Colonic mucosa (tissue), 4 donors: Measurements from ENCODE around the gene GRIK4. TPM values are rescaled to one million over a fixed set of nuclear protein-coding genes. Genes with fewer than 3 reads are reported as not detected.
"Not testable (repeated sequence)": the region's sequence is repeated elsewhere in the genome, so short reads cannot be mapped to it uniquely, and the experiment has no call there.

ENCODE experiments used
- DNase-seq: peaks from one replicate; pipeline ENCODE4 v3.0.0-alpha.2; 2020
- H3K27ac ChIP-seq: fragments of 200-600 bp; one replicate; pipeline ENCODE4 v1.8.0; 2021
- H3K27me3 ChIP-seq: fragments of 200-600 bp; one replicate; pipeline ENCODE4 v1.8.0; 2021
- H3K36me3 ChIP-seq: fragments of 200-600 bp; one replicate; pipeline ENCODE4 v1.8.0; 2021
- H3K4me1 ChIP-seq: fragments of 200-600 bp; one replicate; pipeline ENCODE4 v1.8.0; 2021; ENCODE audit warnings: mild to moderate bottlenecking
- H3K4me3 ChIP-seq: fragments of 200-600 bp; one replicate; pipeline ENCODE4 v1.8.0; 2021
- H3K9ac ChIP-seq, 2 donors: one replicate each; pipeline ENCODE4 v1.7.0; 2013; ENCODE audit warnings: control low read depth in 2 of 2, low read depth in 2 of 2, low read length in 2 of 2
- H3K9me3 ChIP-seq: fragments of 200-600 bp; one replicate; pipeline ENCODE4 v1.8.0; 2021
- intact Hi-C: fragments of 100-400 bp; cut with DNase I; formaldehyde crosslinking; loops from one replicate; pipeline ENCODE4 v1.14.1; 2022
- total RNA-seq, 2 donors: library from RNA; stranded (reverse); fragmentation: NEBNext Ultra II Directional in 1 of 2; extraction: Animal tissue kit (Norgen Biotek cat#: 25700) in 1 of 2; gene quantifications; one replicate each; pipeline ENCODE4 v1.2.1, GENCODE V29; 2021
- TF ChIP-seq, protein P1 (sequence below): fragments of 200-600 bp; IDR thresholded peaks from one replicate; pipeline ENCODE4 v1.8.0; 2022; ENCODE audit warnings: antibody characterized with exemption, mild to moderate bottlenecking
- donor health status: healthy.
- donor health status: DM: no; HTN: no; CAD: no.
- donor health status: DM: no; HTN: no; CAD: no.

GRIK4 gene
- total RNA-seq, 2 donors from 2014 or later = 0.10 to 0.21 TPM

GRCh38 chr11:120578596-120579154 lies 67.1 kb downstream of the GRIK4 start:
- TF ChIP-seq, protein P1, sequence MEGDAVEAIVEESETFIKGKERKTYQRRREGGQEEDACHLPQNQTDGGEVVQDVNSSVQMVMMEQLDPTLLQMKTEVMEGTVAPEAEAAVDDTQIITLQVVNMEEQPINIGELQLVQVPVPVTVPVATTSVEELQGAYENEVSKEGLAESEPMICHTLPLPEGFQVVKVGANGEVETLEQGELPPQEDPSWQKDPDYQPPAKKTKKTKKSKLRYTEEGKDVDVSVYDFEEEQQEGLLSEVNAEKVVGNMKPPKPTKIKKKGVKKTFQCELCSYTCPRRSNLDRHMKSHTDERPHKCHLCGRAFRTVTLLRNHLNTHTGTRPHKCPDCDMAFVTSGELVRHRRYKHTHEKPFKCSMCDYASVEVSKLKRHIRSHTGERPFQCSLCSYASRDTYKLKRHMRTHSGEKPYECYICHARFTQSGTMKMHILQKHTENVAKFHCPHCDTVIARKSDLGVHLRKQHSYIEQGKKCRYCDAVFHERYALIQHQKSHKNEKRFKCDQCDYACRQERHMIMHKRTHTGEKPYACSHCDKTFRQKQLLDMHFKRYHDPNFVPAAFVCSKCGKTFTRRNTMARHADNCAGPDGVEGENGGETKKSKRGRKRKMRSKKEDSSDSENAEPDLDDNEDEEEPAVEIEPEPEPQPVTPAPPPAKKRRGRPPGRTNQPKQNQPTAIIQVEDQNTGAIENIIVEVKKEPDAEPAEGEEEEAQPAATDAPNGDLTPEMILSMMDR = no peak
- no peaks in the 10 kb centered on the region for H3K27me3 ChIP-seq
- H3K36me3 ChIP-seq = no peaks in the 10 kb centered on the region
- no peak for DNase-seq
- H3K9ac ChIP-seq = no peak overlapping the region
- H3K9me3 ChIP-seq = no peaks in the 10 kb centered on the region
- intact Hi-C loops = no loop called here
- H3K27ac ChIP-seq = no peak overlapping the region
- no peaks in the 10 kb centered on the region for H3K4me1 ChIP-seq
- H3K4me3 ChIP-seq = no peak overlapping the region

DNA sequence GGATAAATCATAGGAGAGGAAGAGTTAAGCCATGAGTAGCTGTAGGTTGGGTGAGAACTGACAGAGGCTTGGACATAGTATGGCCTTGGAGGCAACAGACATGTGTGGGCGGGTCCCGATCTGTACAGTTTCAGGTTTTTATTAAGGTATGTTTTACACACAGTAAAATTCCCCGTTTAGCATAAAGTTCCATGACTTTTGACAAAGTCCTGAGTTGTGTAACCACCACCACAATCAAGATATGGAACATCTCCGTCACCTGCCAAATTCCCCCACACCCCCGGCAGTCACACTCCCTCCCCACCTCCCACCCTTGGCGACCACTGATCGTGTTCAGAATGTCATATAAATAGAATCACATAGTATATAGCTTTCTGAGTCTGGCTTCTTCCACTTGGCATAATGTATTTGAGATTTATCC lies 68.1 kb downstream of the GRIK4 start:
- H3K27me3 ChIP-seq = no peaks in the 10 kb centered on the region
- intact Hi-C loops = no loop called here

DNA sequence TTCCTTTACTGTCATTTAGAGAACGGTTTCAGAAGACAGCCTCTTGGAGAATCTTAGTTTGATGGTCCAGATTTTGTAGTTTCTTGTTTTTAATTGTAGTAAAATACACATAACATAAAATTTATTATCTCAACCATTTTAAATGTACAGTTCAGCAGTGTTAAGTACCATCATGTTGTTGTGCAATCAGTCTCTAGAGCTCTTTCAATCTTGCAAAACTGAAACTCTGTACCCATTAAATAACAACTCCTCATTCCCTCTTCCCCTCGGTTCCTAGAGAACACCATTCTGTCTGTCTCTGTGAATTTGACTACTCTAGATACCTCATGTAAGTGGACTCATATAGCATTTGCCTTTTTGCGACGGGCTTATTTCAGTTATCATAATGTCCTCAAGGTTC lies 69.8 kb downstream of the GRIK4 start:
- Histone ChIP-seq H3K27ac (no peak overlapping the region), H3K4me1 (no peaks in the 10 kb centered on the region), H3K36me3 (no peaks in the 10 kb centered on the region), H3K4me3 (no peak overlapping the region), H3K9ac (no peak overlapping the region), H3K27me3 (no peaks in the 10 kb centered on the region), H3K9me3 (no peaks in the 10 kb centered on the region)
- TF ChIP-seq, protein P1 = no peak
- intact Hi-C loops = no loop called here
- no peak for DNase-seq

More for the DNA sequence above, 68.1 kb downstream of the GRIK4 start:
- no peak overlapping the region for H3K27ac ChIP-seq
- no peak for DNase-seq
- no peak overlapping the region for H3K9ac ChIP-seq
- H3K4me3 ChIP-seq = no peak overlapping the region
- TF ChIP-seq, protein P1 = no peak
- H3K9me3 ChIP-seq = no peaks in the 10 kb centered on the region
- H3K36me3 ChIP-seq = no peaks in the 10 kb centered on the region
- H3K4me1 ChIP-seq = no peaks in the 10 kb centered on the region

DNA sequence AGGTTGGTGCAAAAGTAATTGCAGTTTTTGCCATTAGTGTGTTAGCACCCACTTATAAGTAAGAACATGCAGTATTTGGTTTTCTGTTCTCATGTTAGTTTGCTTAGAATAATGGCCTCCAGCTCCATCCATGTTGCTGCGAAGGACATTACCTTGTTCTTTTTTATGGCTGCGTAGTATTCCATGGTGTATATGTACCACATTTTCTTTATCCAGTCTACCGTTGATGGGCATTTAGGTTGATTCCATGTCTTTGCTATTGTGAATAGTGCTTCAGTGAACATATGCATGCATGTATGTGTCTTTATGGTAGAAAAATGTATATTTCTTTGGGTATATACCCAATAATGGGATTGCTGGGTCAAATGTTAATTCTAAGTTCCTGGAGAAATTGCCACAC lies 71.0 kb downstream of the GRIK4 start:
- H3K4me1 ChIP-seq, H3K36me3 ChIP-seq, DNase-seq, intact Hi-C loops, H3K27me3 ChIP-seq, H3K27ac ChIP-seq, H3K4me3 ChIP-seq, H3K9ac ChIP-seq, H3K9me3 ChIP-seq: not testable (repeated sequence)

GRCh38 chr11:120586072-120586471 lies 74.5 kb downstream of the GRIK4 start:
- Histone ChIP-seq H3K4me1 (no peaks in the 10 kb centered on the region), H3K36me3 (no peaks in the 10 kb centered on the region), H3K9ac (no peak overlapping the region), H3K4me3 (no peak overlapping the region), H3K9me3 (no peaks in the 10 kb centered on the region), H3K27me3 (no peaks in the 10 kb centered on the region), H3K27ac (no peak overlapping the region)
- TF ChIP-seq, protein P1 = no peak
- DNase-seq = no peak
- intact Hi-C loops = no loop called here

DNA sequence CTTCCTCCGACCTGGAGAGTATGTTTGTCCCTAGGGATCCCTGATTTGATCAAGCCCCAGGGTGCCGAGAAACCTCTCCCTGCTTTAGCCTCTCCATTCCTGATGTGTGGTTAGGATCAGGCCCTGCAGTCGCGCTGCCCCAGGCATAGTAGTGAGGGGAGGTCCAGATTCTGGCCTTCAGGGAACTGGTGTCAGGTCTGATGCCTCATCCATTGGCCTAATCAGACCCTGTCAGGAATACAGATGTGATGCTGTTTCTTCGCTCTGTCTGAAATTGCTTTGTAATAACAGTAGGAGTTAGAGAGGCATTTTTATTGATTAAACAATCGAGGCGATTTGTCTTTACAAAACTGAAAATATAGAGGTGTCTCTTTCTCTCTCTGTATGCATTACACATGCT lies 75.2 kb downstream of the GRIK4 start:
- no peaks in the 10 kb centered on the region for H3K9me3 ChIP-seq
- H3K27ac ChIP-seq = no peak overlapping the region
- no peaks in the 10 kb centered on the region for H3K36me3 ChIP-seq
- intact Hi-C loops = no loop called here
- H3K4me3 ChIP-seq = no peak overlapping the region
- DNase-seq = no peak
- no peak overlapping the region for H3K9ac ChIP-seq
- H3K4me1 ChIP-seq = no peaks in the 10 kb centered on the region
- H3K27me3 ChIP-seq = no peaks in the 10 kb centered on the region
- TF ChIP-seq, protein P1 = no peak
